PFSK-1 (cell line): ENCODE measurements around the gene P2RY13.

Experiments
- FOXP2 ChIP-seq: optimal IDR thresholded peaks from 2 replicates; pipeline ENCODE3; 2011; ENCODE audit warnings: borderline replicate concordance, control low read depth, inconsistent platforms; ENCODE audit not compliant: insufficient read depth; ENCODE audit errors: extremely low read length, extremely low read depth
- POLR2AphosphoS5 ChIP-seq: IDR thresholded peaks from 2 replicates; pipeline ENCODE4 v1.6.1; 2012; ENCODE audit warnings: low read depth, mild to moderate bottlenecking, control low read depth, low read length, moderate library complexity
- SIN3A ChIP-seq: IDR thresholded peaks from 2 replicates; pipeline ENCODE4 v1.6.1; 2012; ENCODE audit warnings: mild to moderate bottlenecking, low read length, moderate library complexity, borderline replicate concordance; ENCODE audit not compliant: insufficient read depth
- TAF1 ChIP-seq: IDR thresholded peaks from 2 replicates; pipeline ENCODE4 v1.6.1; 2012; ENCODE audit warnings: low read length, control low read depth, borderline replicate concordance; ENCODE audit not compliant: insufficient read depth
- TF ChIP-seq, protein P1 (sequence below), 2 experiments: IDR thresholded peaks; 2 replicates each; pipeline versions ENCODE4 v1.6.1 to v1.8.0; 2011 to 2012; ENCODE audit warnings: low read depth in 2 of 2, low read length in 2 of 2, control low read depth in 1 of 2, inconsistent platforms in 1 of 2, mild to moderate bottlenecking in 1 of 2, moderate library complexity in 1 of 2; ENCODE audit not compliant: insufficient read depth in 1 of 2

The P2RY13 gene

DNA sequence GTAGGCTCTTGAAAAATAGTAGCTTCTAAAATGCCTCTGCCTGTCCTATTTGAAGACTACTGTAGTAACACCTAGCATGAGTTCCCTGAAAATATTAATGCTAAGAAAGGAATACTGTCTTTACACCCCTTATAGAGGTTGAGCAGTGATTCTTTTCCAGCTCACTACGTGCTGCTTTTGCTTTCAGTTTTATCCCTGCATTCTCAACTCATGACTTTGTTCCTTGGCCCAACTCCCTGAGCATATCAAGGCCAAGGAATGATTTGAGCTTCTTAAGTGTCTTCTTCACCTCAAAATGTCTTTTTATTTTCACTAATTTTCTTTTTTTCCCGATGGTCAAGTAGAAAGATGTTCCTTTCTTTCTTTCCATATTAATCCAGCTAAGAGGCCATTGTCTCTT, 16.5 kb upstream of the P2RY13 start:
- TF ChIP-seq FOXP2 (no peak), TAF1 (no peak)

DNA sequence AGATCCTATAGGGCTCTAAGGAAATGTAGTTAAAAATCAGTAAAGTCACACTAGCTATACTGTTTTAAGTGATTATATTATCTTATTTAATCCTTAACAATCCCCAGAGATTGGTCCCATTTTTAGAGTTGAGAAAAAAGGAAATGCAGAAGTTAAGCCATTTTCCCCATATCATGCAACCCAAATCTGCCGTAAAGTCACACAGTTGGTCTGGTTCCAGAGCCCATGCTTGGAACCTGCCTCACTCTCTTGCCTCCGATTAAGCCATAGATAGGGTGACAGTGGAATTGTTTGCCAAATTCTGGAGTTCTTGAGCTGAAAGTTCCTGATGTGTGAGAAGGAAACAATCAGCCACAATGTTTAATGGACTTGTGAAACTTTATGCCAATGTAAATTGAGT, 2.3 kb upstream of the P2RY13 start:
- TF ChIP-seq, protein P1, sequence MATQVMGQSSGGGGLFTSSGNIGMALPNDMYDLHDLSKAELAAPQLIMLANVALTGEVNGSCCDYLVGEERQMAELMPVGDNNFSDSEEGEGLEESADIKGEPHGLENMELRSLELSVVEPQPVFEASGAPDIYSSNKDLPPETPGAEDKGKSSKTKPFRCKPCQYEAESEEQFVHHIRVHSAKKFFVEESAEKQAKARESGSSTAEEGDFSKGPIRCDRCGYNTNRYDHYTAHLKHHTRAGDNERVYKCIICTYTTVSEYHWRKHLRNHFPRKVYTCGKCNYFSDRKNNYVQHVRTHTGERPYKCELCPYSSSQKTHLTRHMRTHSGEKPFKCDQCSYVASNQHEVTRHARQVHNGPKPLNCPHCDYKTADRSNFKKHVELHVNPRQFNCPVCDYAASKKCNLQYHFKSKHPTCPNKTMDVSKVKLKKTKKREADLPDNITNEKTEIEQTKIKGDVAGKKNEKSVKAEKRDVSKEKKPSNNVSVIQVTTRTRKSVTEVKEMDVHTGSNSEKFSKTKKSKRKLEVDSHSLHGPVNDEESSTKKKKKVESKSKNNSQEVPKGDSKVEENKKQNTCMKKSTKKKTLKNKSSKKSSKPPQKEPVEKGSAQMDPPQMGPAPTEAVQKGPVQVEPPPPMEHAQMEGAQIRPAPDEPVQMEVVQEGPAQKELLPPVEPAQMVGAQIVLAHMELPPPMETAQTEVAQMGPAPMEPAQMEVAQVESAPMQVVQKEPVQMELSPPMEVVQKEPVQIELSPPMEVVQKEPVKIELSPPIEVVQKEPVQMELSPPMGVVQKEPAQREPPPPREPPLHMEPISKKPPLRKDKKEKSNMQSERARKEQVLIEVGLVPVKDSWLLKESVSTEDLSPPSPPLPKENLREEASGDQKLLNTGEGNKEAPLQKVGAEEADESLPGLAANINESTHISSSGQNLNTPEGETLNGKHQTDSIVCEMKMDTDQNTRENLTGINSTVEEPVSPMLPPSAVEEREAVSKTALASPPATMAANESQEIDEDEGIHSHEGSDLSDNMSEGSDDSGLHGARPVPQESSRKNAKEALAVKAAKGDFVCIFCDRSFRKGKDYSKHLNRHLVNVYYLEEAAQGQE (IDR thresholded peaks at IDR 0.05; ENCODE audit: insufficient read depth in 1 of 2, low read depth in 2 of 2, low read length in 2 of 2) = no peak
- no peak for TF ChIP-seq TAF1

DNA sequence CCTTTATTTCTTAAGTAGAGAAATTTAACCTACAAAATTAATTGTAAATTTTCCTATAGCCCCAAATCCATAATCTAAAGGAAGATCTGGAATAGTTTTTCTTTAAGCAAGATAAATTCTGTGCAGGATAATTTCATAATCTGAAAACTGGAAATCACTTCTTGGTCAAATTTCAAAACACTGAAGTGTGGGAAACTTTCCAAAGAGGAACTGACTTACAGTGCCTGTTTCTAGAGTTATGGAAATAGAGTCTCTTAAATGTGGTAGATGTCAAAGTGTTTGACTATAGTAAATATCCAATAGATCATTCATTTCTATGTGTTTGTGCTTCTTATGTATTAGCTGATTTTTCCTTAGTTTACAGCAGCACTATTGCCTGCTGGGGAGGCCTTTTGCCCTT, 1.6 kb upstream of the P2RY13 start:
- no peak for TF ChIP-seq POLR2AphosphoS5
- TF ChIP-seq, protein P1 (IDR thresholded peaks at IDR 0.05; ENCODE audit: insufficient read depth in 1 of 2, low read depth in 2 of 2, low read length in 2 of 2) = no peak
- TF ChIP-seq TAF1 = no peak
- TF ChIP-seq FOXP2 = no peak
- no peak for TF ChIP-seq SIN3A

DNA sequence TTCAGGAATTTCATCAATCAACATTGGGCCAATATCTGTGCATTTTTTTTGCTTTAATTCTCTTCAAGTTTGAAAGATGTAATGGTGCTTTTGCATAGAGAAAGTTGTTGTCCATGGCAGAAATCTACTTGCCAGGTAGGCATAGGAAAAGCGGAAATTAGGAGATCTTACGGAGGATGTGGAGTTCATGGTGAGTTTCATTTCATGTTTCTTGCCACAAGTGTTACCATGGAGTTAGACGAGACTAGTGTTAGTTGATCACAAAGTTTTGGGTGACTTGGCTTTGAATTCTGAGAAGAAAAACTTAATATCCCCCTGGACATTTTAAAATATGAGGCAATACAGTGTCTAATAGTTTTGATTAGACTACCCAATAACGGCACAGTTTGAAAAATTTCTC, 1.0 kb upstream of the P2RY13 start:
- TF ChIP-seq FOXP2 = no peak

DNA sequence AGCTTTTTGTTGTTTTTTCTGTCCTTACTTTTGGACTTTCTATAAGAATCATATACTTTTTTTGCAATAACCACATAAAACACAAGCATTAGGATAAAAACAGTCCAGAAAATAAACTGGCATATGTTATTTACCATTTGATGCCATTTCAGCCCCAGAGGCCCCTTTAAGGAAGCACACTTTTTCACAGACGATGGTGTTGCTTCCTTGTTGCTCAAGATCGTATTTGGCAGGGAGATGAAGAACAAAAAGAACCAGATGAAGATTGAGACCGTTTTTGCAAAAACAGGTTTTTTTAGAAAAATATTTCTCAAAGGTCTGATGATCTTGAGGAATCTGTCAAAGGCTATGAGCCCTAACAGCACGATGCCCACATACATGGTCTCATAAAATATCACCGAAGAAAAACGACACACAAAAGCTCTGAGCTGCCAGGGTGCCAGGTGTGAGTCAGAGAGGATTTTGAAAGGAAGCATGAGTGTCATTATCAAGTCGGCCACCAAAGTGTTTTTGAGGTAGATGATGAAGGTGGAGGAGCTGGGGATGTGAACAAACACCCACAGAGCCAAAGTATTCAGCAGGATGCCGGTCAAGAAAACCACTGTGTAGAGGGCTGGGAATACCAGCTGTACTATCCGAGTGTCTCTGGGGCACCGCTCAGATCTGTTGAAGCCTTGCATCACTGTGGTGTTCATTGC, 902 bp downstream of the P2RY13 start:
- TF ChIP-seq FOXP2 = no peak

DNA sequence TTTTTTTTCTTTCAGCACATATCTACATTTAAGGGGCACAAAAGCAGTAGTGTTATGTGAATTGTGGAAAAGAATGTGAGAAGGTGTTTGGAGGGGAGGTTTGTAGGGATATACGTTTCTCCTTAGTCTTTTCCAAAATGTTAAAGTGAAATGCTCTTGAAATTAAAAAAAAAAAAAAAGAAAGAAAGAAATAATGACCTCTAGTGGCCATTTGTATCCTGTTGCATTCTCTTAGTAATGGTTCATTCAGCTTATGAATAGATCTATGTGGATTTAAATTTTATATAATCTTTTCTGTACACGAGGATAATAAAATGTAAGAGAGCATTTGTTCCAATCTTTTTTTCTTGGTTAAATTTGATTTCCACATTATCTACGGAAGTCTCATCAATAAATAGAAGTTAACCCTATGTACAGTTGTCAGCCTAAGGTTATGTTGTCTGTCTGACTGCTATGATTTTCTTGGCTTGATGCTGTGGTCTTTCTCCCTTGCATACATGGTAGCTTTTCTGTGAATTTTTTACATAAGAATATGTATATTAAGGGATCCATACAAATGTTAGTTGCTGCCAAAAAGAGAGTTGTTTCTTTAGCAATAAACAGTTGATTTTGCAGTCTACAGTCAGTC, 1.7 kb downstream of the P2RY13 start:
- TF ChIP-seq POLR2AphosphoS5 (no peak), TAF1 (no peak), FOXP2 (no peak), SIN3A (no peak)
- TF ChIP-seq, protein P1 (IDR thresholded peaks at IDR 0.05; ENCODE audit: insufficient read depth in 1 of 2, low read depth in 2 of 2, low read length in 2 of 2) = no peak

DNA sequence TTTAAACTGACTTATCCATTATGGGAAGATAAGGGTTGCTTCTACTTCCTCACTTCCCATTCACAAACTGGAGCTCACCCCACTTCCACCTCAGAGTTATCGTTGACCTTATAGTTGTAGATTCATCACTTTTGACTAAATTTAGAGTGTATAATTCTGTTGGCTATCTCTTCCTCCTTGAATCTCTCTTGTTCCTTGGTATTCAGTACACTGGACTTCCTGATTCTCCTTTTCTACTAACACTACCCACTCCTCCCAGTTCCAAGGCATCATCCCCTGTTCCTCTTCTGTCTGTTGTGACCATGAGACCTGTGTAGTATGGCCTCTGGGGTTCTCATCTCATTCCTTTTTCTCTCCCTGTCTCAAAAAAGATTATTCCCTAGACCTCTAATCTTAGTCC, 6.8 kb downstream of the P2RY13 start:
- TF ChIP-seq, protein P1 (IDR thresholded peaks at IDR 0.05; ENCODE audit: insufficient read depth in 1 of 2, low read depth in 2 of 2, low read length in 2 of 2) = no peak
- TF ChIP-seq SIN3A = no peak
- no peak for TF ChIP-seq POLR2AphosphoS5
- no peak for TF ChIP-seq TAF1
- TF ChIP-seq FOXP2 = no peak
